B cell (primary cell): ENCODE data around the gene ICA1. TPM values are rescaled to one million over a fixed set of nuclear protein-coding genes. Genes with fewer than 3 reads are reported as not detected.

Experiments
- ATAC-seq: fragments of 200-7000 bp; cut with Tn5 transposase; one replicate; pipeline ENCODE4 v1.10.0; 2021; ENCODE audit warnings: low read depth, mild to moderate bottlenecking, moderate number of reproducible peaks, moderate library complexity
- CTCF ChIA-PET: fragments of 350-600 bp; sonication (Branson Sonifier 250); formaldehyde crosslinking; loops from one replicate; lab custom pipeline; 2021; ENCODE audit warnings: antibody characterized with exemption, inconsistent platforms; lab: Charles Lee
- POLR2A ChIA-PET: fragments of 350-600 bp; sonication (Branson Sonifier 250); formaldehyde crosslinking; loops from one replicate; lab custom pipeline; 2021; ENCODE audit warnings: antibody characterized with exemption; lab: Charles Lee
- DNase-seq: peaks from one replicate; pipeline ENCODE4 v3.0.0; 2013
- H2AFZ ChIP-seq: 2 replicates; pipeline ENCODE4 v1.6.1; 2012; ENCODE audit warnings: mild to moderate bottlenecking, low read depth, low read length; ENCODE audit not compliant: insufficient read depth, poor library complexity, severe bottlenecking
- H3K27ac ChIP-seq, 2 donors: 1 replicate in 1 of 2; 2 replicates in 1 of 2; pipeline ENCODE4 v1.5.1; 2012 to 2013; ENCODE audit warnings: low read length in 2 of 2, mild to moderate bottlenecking in 2 of 2, moderate library complexity in 1 of 2
- H3K27me3 ChIP-seq, 4 experiments: fragments of 200-600 bp in 1 of 4; sonication (generic) in 1 of 4; replicated peaks in 1 of 4; 1 replicate in 2 of 4; 2 replicates in 2 of 4; pipeline versions ENCODE4 v1.6.1 to v1.7.0; 2013 to 2016; ENCODE audit warnings: low read length in 3 of 4, mild to moderate bottlenecking in 2 of 4, mixed read lengths in 1 of 4, moderate library complexity in 1 of 4; ENCODE audit not compliant: insufficient read depth in 4 of 4, control insufficient read depth in 3 of 4; ENCODE audit errors: control extremely low read depth in 1 of 4
- H3K36me3 ChIP-seq, 2 experiments: replicated peaks in 1 of 2; 1 replicate in 1 of 2; 2 replicates in 1 of 2; pipeline versions ENCODE4 v1.6.1 to v1.7.1; 2013; ENCODE audit warnings: low read length in 1 of 2; ENCODE audit not compliant: insufficient read depth in 2 of 2, control insufficient read depth in 1 of 2; ENCODE audit errors: control extremely low read depth in 1 of 2, extremely low read depth in 1 of 2
- H3K4me1 ChIP-seq, 2 donors: fragments of 200-600 bp in 1 of 2; sonication (generic) in 1 of 2; 1 replicate in 1 of 2; 2 replicates in 1 of 2; pipeline versions ENCODE4 v1.5.1 to v1.6.1; 2013 to 2017; ENCODE audit warnings: low read length in 2 of 2; ENCODE audit not compliant: control insufficient read depth in 2 of 2, insufficient read depth in 2 of 2
- H3K4me2 ChIP-seq: replicated peaks from 2 replicates; pipeline ENCODE3; 2012; ENCODE audit warnings: mild to moderate bottlenecking, low read depth, low read length; ENCODE audit not compliant: poor library complexity, severe bottlenecking
- H3K4me3 ChIP-seq, 5 experiments: fragments of 200-600 bp in 1 of 5; sonication (generic) in 1 of 5; 1 replicate in 3 of 5; 2 replicates in 2 of 5; pipeline versions ENCODE4 v1.5.1 to v1.7.0; 2011 to 2016; ENCODE audit warnings: low read length in 4 of 5, mild to moderate bottlenecking in 4 of 5, low read depth in 2 of 5, control low read depth in 1 of 5, moderate library complexity in 1 of 5; ENCODE audit not compliant: insufficient read depth in 1 of 5; ENCODE audit errors: control extremely low read depth in 1 of 5, extremely low read depth in 1 of 5
- H3K79me2 ChIP-seq: fragments of 200-600 bp; sonication (generic); one replicate; pipeline ENCODE4 v1.6.0; 2016; ENCODE audit warnings: low read length; ENCODE audit not compliant: control insufficient read depth, insufficient read depth
- H3K9ac ChIP-seq: fragments of 200-600 bp; sonication (generic); 2 replicates; pipeline ENCODE4 v1.6.1; 2017; ENCODE audit warnings: mild to moderate bottlenecking, low read length, moderate library complexity
- H3K9me3 ChIP-seq, 3 donors: one replicate each; pipeline versions ENCODE4 v1.6.1 to v1.7.1; 2013; ENCODE audit warnings: low read length in 2 of 3; ENCODE audit not compliant: control insufficient read depth in 2 of 3, insufficient read depth in 1 of 3; ENCODE audit errors: control extremely low read depth in 1 of 3
- H4K20me1 ChIP-seq: 2 replicates; pipeline ENCODE4 v1.6.0; 2012; ENCODE audit warnings: mild to moderate bottlenecking, low read length; ENCODE audit not compliant: insufficient read depth, control insufficient read depth, poor library complexity, severe bottlenecking
- H3K27ac Mint-ChIP-seq: one replicate; pipeline ENCODE4 v1.8.0; 2021; ENCODE audit warnings: mixed read lengths
- H3K27me3 Mint-ChIP-seq: one replicate; pipeline ENCODE4 v1.8.0; 2021; ENCODE audit warnings: mixed read lengths
- H3K4me1 Mint-ChIP-seq: one replicate; pipeline ENCODE4 v1.8.0; 2021; ENCODE audit warnings: mixed read lengths
- H3K4me3 Mint-ChIP-seq: one replicate; pipeline ENCODE4 v1.8.0; 2021; ENCODE audit warnings: mixed read lengths
- H3K9me3 Mint-ChIP-seq: one replicate; pipeline ENCODE4 v1.8.0; 2022; ENCODE audit warnings: mixed read lengths; ENCODE audit not compliant: insufficient read depth
- EZH2 ChIP-seq: IDR thresholded peaks from 2 replicates; pipeline ENCODE4 v1.6.1; 2012; ENCODE audit warnings: borderline replicate concordance, low read depth, mild to moderate bottlenecking, moderate library complexity, low read length; ENCODE audit not compliant: insufficient read depth, poor library complexity, severe bottlenecking
- WGBS: methylation state at CpG from one replicate; pipeline ENCODE4 v1.1.5; 2013; ENCODE audit warnings: missing lambda C conversion rate; ENCODE audit not compliant: insufficient coverage; 5-methylcytosine and 5-hydroxymethylcytosine counted together
- intact Hi-C: fragments of 100-400 bp; cut with micrococcal nuclease; formaldehyde crosslinking; loops from one replicate; pipeline ENCODE4 v1.10.0; 2022
- polyA plus RNA-seq: library from polyadenylated mRNA; depleted of rRNA; stranded (reverse); fragments of >200 nt; gene quantifications from 2 replicates; pipeline ENCODE4 v1.2.3, GENCODE V29; 2012
- total RNA-seq, 2 donors: library from RNA; stranded (reverse); fragments of 120-200 nt in 1 of 2; gene quantifications; 1 replicate in 1 of 2; 2 replicates in 1 of 2; pipeline versions ENCODE4 v1.2.3 to v1.2.4, GENCODE V29; 2013 to 2022
- TF ChIP-seq, protein P1 (sequence below): fragments of 200-600 bp; IDR thresholded peaks from one replicate; pipeline ENCODE4 v1.8.0; 2022; ENCODE audit warnings: antibody characterized with exemption, mild to moderate bottlenecking

Gene ICA1
- total and polyA plus RNA-seq, 2 donors (not counting 1 experiment from before 2014, with no cell fraction given): 0.03 TPM; not detected in 1

DNA sequence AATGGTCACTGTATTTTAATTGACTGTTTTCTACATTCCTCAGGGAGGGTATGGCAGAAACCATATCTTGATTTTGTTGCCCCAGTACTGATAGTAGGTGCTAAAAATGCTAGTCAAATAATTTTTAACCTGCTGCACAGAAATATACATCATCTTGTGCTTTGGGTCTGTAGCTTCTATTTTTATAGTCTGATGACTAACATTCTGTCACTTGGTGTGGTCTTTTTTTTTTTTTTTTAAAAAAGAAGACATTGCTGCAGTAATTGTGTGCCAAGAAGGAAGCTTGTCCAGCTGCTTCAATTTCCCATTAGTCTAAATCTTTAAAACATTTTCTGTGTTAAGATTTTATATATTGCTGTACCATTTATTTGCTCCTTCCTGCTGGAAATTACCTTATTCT, 83.6 kb downstream of the ICA1 start:
- H3K4me2 ChIP-seq: peak overlapping the region; percentile 74
- peak overlapping the region in 1 of 2 donors; percentile 91 for H3K27ac ChIP-seq
- H2AFZ ChIP-seq: peak overlapping the region; percentile 0
- CTCF ChIA-PET: interaction anchor here (1.0 to 6.8 kb wide), 5 partner anchors 12 to 538 kb away, joined by 3 to 57 read pairs (median 3); partner anchors contain the start of gene UMAD1
- Mint-ChIP-seq H3K27me3 (no peaks in the 10 kb centered on the region), H3K4me1 (peaks cover 56% of the 10 kb centered on the region), H3K9me3 (no peaks in the 10 kb centered on the region), H3K4me3 (peak overlapping the region; percentile 51), H3K27ac (peak overlapping the region; percentile 61)
- intact Hi-C loops: no loop called here
- no peaks in the 10 kb centered on the region for H4K20me1 ChIP-seq
- no peak for ATAC-seq
- H3K4me1 ChIP-seq: peaks cover 43 to 49% of the 10 kb centered on the region in 2 donors
- DNase-seq: no peak
- no peak for TF ChIP-seq EZH2
- TF ChIP-seq, protein P1, sequence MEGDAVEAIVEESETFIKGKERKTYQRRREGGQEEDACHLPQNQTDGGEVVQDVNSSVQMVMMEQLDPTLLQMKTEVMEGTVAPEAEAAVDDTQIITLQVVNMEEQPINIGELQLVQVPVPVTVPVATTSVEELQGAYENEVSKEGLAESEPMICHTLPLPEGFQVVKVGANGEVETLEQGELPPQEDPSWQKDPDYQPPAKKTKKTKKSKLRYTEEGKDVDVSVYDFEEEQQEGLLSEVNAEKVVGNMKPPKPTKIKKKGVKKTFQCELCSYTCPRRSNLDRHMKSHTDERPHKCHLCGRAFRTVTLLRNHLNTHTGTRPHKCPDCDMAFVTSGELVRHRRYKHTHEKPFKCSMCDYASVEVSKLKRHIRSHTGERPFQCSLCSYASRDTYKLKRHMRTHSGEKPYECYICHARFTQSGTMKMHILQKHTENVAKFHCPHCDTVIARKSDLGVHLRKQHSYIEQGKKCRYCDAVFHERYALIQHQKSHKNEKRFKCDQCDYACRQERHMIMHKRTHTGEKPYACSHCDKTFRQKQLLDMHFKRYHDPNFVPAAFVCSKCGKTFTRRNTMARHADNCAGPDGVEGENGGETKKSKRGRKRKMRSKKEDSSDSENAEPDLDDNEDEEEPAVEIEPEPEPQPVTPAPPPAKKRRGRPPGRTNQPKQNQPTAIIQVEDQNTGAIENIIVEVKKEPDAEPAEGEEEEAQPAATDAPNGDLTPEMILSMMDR: no peak
- no peak overlapping the region for H3K4me3 ChIP-seq
- no peaks in the 10 kb centered on the region for H3K79me2 ChIP-seq
- H3K27me3 ChIP-seq: no peaks in the 10 kb centered on the region
- H3K36me3 ChIP-seq: no peaks in the 10 kb centered on the region
- peak overlapping the region; percentile 1 for H3K9ac ChIP-seq
- no peaks in the 10 kb centered on the region for H3K9me3 ChIP-seq
- POLR2A ChIA-PET: interaction anchor here (1.0 kb wide), 1 partner anchor 538 kb away, joined by 3 read pairs; the partner anchor contains the start of gene UMAD1

DNA sequence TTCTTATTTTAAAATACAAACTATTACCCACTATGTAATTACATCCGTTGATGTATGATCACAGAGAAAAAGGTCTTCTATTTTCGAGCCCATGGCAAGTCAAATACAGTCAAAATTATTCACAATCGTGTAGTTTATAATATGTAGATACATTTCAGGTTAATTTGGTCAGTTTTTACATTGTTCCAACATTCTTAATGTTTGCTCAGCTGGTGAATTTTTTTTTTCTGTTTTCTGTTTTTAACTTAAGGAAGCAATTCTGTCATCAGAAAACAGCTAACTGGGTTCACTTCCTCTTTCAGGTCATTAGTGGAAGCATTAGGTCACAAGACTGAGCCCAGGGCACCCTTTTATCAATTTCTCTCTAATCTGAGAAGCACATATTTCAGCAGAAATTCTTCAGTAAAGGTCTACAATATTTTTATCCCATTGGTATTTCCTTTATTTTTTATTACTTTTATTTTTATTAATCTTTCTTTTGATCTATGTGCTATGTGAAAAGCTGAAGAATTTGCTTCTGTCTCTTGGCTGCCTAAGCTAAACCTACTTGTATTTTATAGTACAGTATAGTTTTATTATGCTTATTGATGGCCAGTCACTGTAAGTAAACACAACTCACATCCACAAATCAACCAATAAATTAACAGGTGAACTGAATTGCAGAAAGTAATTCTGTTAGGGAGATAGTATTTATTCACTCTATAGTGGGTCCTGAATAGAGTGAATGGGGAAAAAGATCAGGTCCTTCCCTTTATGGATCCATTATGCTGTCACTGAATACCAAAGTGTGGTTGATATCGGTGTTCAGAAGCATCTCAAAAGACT, 84.6 kb downstream of the ICA1 start:
- peak overlapping the region; percentile 58 for H3K9ac ChIP-seq
- no peaks in the 10 kb centered on the region for H3K79me2 ChIP-seq
- no peaks in the 10 kb centered on the region for H3K27me3 ChIP-seq
- H3K4me1 Mint-ChIP-seq: peaks cover 56% of the 10 kb centered on the region
- H3K36me3 ChIP-seq: no peaks in the 10 kb centered on the region
- ATAC-seq (peak; percentile 48), DNase-seq (peak; percentile 78)
- 100% methylated on average over 1 of the region's 4 CpGs for WGBS
- no peaks in the 10 kb centered on the region for H3K27me3 Mint-ChIP-seq
- H3K4me3 Mint-ChIP-seq: peak overlapping the region; percentile 86
- H3K27ac Mint-ChIP-seq: peak overlapping the region; percentile 97
- H2AFZ ChIP-seq: peak overlapping the region; percentile 62
- TF ChIP-seq, protein P1: no peak
- no peak for TF ChIP-seq EZH2
- peak overlapping the region; percentile 82 to 91 for H3K27ac ChIP-seq
- H3K4me2 ChIP-seq: peak overlapping the region; percentile 74
- no peaks in the 10 kb centered on the region for H4K20me1 ChIP-seq
- ChIA-PET CTCF (interaction anchor here (1.0 to 6.8 kb wide), 7 partner anchors 9 to 591 kb away, joined by 3 to 57 read pairs (median 4); partner anchors contain the start of genes GLCCI1 and UMAD1), POLR2A (no interaction called here)
- no peaks in the 10 kb centered on the region for H3K9me3 Mint-ChIP-seq
- H3K4me1 ChIP-seq: peaks cover 43 to 49% of the 10 kb centered on the region in 2 donors
- H3K9me3 ChIP-seq: no peaks in the 10 kb centered on the region
- intact Hi-C loops: loop anchor here (2.0 kb wide), 2 partner anchors 51 to 209 kb away; partner anchors contain the start of gene GLCCI1
- H3K4me3 ChIP-seq: peak overlapping the region in 4 of 5 experiments; percentile 3 to 55 (median 22)
